Activated CD4-positive, alpha-beta T cell treated with anti-CD3 and anti-CD28 coated beads for 48 hours (primary cell): Measurements from ENCODE around the gene AMN.

Experiments used
- DNase-seq: peaks from one replicate; pipeline ENCODE4 v3.0.0-alpha.2; 2020

The AMN gene

GRCh38 chr14:102899516-102899900, 23.0 kb upstream of the AMN start:
- no peak for DNase-seq

- no peak for DNase-seq
Observed at GRCh38 chr14:102900631-102901571, 21.6 kb upstream of the AMN start.

- DNase-seq: no peak
Observed at GRCh38 chr14:102901633-102902032, 20.8 kb upstream of the AMN start.

GRCh38 chr14:102902086-102902485, 20.4 kb upstream of the AMN start:
- no peak for DNase-seq

- no peak for DNase-seq
Observed at GRCh38 chr14:102902523-102903247, 19.8 kb upstream of the AMN start.

GRCh38 chr14:102903248-102903888, 19.1 kb upstream of the AMN start:
- no peak for DNase-seq

GRCh38 chr14:102903889-102904512, 18.5 kb upstream of the AMN start:
- no peak for DNase-seq

GRCh38 chr14:102905116-102906108, 17.1 kb upstream of the AMN start:
- no peak for DNase-seq

GRCh38 chr14:102906616-102907302, 15.7 kb upstream of the AMN start:
- no peak for DNase-seq

- no peak for DNase-seq
Observed at GRCh38 chr14:102907303-102907844, 15.1 kb upstream of the AMN start.

- no peak for DNase-seq
Observed at GRCh38 chr14:102907980-102908730, 14.3 kb upstream of the AMN start.

GRCh38 chr14:102908766-102909455, 13.6 kb upstream of the AMN start:
- DNase-seq: no peak

- no peak for DNase-seq
Observed at GRCh38 chr14:102909462-102909861, 13.0 kb upstream of the AMN start.

- no peak for DNase-seq
Observed at GRCh38 chr14:102909911-102910310, 12.6 kb upstream of the AMN start.

- DNase-seq: no peak
Observed at GRCh38 chr14:102910442-102910841, 12.0 kb upstream of the AMN start.

GRCh38 chr14:102911541-102911951, 10.9 kb upstream of the AMN start:
- DNase-seq: no peak

GRCh38 chr14:102911991-102912761, 10.3 kb upstream of the AMN start:
- no peak for DNase-seq

- no peak for DNase-seq
Observed at GRCh38 chr14:102913341-102914211, 8.9 kb upstream of the AMN start.
